ENCODE data around the gene ESD. TPM values are rescaled to one million over a fixed set of nuclear protein-coding genes. Genes with fewer than 3 reads are reported as not detected.

ESD gene
- total and polyA plus RNA-seq, 2 of the 13 experiments (the other 11 are each of a cell fraction or from before 2014, with no cell fraction given): 118 to 147 TPM

DNA sequence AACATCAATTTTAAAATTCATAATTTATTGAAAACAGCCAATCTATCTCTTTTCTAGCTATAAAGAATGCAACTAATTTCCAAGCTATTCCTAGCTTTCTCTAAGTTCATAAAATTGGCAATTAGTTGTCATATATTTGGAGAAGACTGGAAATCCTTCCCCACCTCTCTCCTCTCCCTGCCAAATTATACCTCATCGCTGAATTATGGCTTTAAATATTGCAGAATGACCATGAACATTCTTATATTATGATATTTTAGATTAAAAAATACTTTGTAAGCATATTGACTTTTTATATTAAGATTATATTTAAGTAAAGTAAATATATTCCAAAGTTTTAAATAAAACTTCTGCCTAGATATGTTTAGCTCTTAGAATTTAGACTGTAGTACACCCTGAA is 58.2 kb downstream of the ESD start:
- Histone ChIP-seq H4K20me1 (ENCODE audit: insufficient read depth, low read length) (no peaks in the 10 kb centered on the region), H3K27me3 (ENCODE audit: control insufficient read depth in 1 of 2, insufficient read depth in 2 of 2, low read length in 2 of 2) (no peaks in the 10 kb centered on the region), H3K4me1 (ENCODE audit: insufficient read depth, low read length) (no peaks in the 10 kb centered on the region), H3K79me2 (ENCODE audit: insufficient read depth, low read length) (no peaks in the 10 kb centered on the region), H3K4me2 (ENCODE audit: low read depth, low read length) (no peak overlapping the region), H3K27ac (ENCODE audit: extremely low read length, insufficient read depth, low read length) (no peak overlapping the region), H2AFZ (ENCODE audit: low read length) (no peak overlapping the region), H3K9me3 (ENCODE audit: low read length) (no peaks in the 10 kb centered on the region), H3K36me3 (replicated peaks in 1 of 2; ENCODE audit: control insufficient read depth in 1 of 2, insufficient read depth in 2 of 2, low read length in 2 of 2) (peaks cover 2 to 16% of the 10 kb centered on the region in 2 experiments; a peak in 3 of 5 replicates), H3K9ac (ENCODE audit: insufficient read depth, low read depth, low read length) (no peak overlapping the region), H3K4me3 (replicated peaks in 1 of 3; ENCODE audit: insufficient read depth in 1 of 3, low read depth in 2 of 3, low read length in 3 of 3) (no peak overlapping the region)
- in situ Hi-C loops (cut with HindIII; ENCODE audit: extremely low pct_ligation_motif_present, low pct_unique_long_range_greater_than_20kb) (no loop called here), intact Hi-C loops (cut with micrococcal nuclease; ENCODE audit: unreplicated experiment) (no loop called here)
- no TSS peak for BruUV-seq (replicated peaks)
- DNase-seq (ENCODE audit: low spot score) (no peak), FAIRE-seq (no peak), ATAC-seq (no peak)
- POLR2A ChIA-PET: no interaction called here
- no peak for TF ChIP-seq EHMT2 (IDR thresholded peaks at IDR 0.05; ENCODE audit: borderline replicate concordance, low read depth, low read length)
- TF ChIP-seq SRSF9 (IDR thresholded peaks at IDR 0.05; ENCODE audit: borderline replicate concordance, insufficient read depth, low read depth, low read length, poor library complexity, severe bottlenecking): no peak
- TF ChIP-seq ZNF280B (CRISPR knock-in tag; IDR thresholded peaks at IDR 0.05; ENCODE audit: borderline replicate concordance): no peak
- TF ChIP-seq FOXP1 (IDR thresholded peaks at IDR 0.05): no peak
- no peak for TF ChIP-seq FOXP1 (CRISPR knock-in tag; IDR thresholded peaks at IDR 0.05)
- no peak for TF ChIP-seq KDM2A (CRISPR knock-in tag; IDR thresholded peaks at IDR 0.05; ENCODE audit: borderline replicate concordance, low read depth)
- TF ChIP-seq ZNF605 (CRISPR knock-in tag; IDR thresholded peaks at IDR 0.05): no peak
- TF ChIP-seq HOXD1 (CRISPR knock-in tag; IDR thresholded peaks at IDR 0.05): no peak
- no peak for TF ChIP-seq HIC2 (CRISPR knock-in tag; IDR thresholded peaks at IDR 0.05; ENCODE audit: low read depth)
- TF ChIP-seq, protein P1, sequence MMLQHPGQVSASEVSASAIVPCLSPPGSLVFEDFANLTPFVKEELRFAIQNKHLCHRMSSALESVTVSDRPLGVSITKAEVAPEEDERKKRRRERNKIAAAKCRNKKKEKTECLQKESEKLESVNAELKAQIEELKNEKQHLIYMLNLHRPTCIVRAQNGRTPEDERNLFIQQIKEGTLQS (CRISPR knock-in tag; IDR thresholded peaks at IDR 0.05): no peak
- TF ChIP-seq KLF13 (CRISPR knock-in tag; IDR thresholded peaks at IDR 0.05): no peak
- TF ChIP-seq ZMYM3 (CRISPR knock-in tag; IDR thresholded peaks at IDR 0.05): no peak
- TF ChIP-seq ZNF749 (CRISPR knock-in tag; IDR thresholded peaks at IDR 0.05; ENCODE audit: borderline replicate concordance): no peak
- no peak for TF ChIP-seq ZBTB44 (CRISPR knock-in tag; IDR thresholded peaks at IDR 0.05)
- TF ChIP-seq HMGXB4 (CRISPR knock-in tag; IDR thresholded peaks at IDR 0.05; ENCODE audit: borderline replicate concordance in 1 of 2, low read depth in 1 of 2): no peak
- TF ChIP-seq ZBTB21 (CRISPR knock-in tag; IDR thresholded peaks at IDR 0.05): no peak
- CTCF ChIA-PET (ENCODE audit: low intra/inter-chr PET ratio, low total read pairs): no interaction called here
- 96% methylated on average over 1 of the region's 1 CpG for WGBS (ENCODE audit: low lambda C conversion rate)
